ENCODE measurements around the gene NCLN.

DNA sequence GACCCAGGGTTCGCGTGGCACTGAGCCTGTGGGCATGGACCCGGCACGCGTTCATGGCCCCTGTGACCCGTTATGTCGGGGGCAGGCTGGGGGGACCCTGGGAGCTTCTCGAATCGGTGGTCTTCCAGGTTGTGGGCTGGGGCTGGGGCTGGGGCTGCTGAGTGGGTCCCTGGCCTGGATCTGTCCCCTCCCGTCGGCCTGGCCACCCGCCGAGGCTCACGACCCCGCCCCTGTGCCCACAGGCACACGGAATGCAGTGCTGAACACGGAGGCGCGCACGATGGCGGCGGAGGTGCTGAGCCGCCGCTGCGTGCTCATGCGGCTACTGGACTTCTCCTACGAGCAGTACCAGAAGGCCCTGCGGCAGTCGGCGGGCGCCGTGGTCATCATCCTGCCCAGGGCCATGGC is 6.5 kb downstream of the NCLN start:
- TF ChIP-seq, protein P1, sequence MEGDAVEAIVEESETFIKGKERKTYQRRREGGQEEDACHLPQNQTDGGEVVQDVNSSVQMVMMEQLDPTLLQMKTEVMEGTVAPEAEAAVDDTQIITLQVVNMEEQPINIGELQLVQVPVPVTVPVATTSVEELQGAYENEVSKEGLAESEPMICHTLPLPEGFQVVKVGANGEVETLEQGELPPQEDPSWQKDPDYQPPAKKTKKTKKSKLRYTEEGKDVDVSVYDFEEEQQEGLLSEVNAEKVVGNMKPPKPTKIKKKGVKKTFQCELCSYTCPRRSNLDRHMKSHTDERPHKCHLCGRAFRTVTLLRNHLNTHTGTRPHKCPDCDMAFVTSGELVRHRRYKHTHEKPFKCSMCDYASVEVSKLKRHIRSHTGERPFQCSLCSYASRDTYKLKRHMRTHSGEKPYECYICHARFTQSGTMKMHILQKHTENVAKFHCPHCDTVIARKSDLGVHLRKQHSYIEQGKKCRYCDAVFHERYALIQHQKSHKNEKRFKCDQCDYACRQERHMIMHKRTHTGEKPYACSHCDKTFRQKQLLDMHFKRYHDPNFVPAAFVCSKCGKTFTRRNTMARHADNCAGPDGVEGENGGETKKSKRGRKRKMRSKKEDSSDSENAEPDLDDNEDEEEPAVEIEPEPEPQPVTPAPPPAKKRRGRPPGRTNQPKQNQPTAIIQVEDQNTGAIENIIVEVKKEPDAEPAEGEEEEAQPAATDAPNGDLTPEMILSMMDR (IDR thresholded peaks at IDR 0.05), result no peak
- TF ChIP-seq POLR2A (IDR thresholded peaks at IDR 0.05) (no peak), POLR2AphosphoS5 (IDR thresholded peaks at IDR 0.05) (no peak)
